Neutrophil (primary cell): Measurements from ENCODE around the gene PAX3.

ENCODE experiments used
- H3K27ac ChIP-seq: fragments of 200-600 bp; sonication (generic); 2 replicates; pipeline ENCODE4 v1.5.1; 2016; ENCODE audit warnings: mild to moderate bottlenecking, moderate library complexity
- H3K27me3 ChIP-seq: fragments of 200-600 bp; sonication (generic); 2 replicates; pipeline ENCODE4 v1.6.0; 2016; ENCODE audit warnings: mild to moderate bottlenecking
- H3K36me3 ChIP-seq: fragments of 200-600 bp; sonication (generic); 2 replicates; pipeline ENCODE4 v1.5.1; 2017
- H3K4me1 ChIP-seq, 2 experiments: fragments of 200-600 bp in 1 of 2; sonication (generic) in 1 of 2; 1 replicate in 1 of 2; 2 replicates in 1 of 2; pipeline versions ENCODE4 v1.5.1 to v1.6.1; 2013 to 2016; ENCODE audit warnings: low read depth in 1 of 2, low read length in 1 of 2, mild to moderate bottlenecking in 1 of 2, moderate library complexity in 1 of 2; ENCODE audit not compliant: control insufficient read depth in 1 of 2, insufficient read depth in 1 of 2
- H3K4me3 ChIP-seq, 2 experiments: fragments of 200-600 bp in 1 of 2; sonication (generic) in 1 of 2; 1 replicate in 1 of 2; 2 replicates in 1 of 2; pipeline ENCODE4 v1.5.1; 2013 to 2016; ENCODE audit warnings: low read depth in 1 of 2, low read length in 1 of 2, mild to moderate bottlenecking in 1 of 2, moderate library complexity in 1 of 2
- H3K9me3 ChIP-seq: fragments of 200-600 bp; sonication (generic); 2 replicates; pipeline ENCODE4 v1.5.1; 2016
- CTCF ChIP-seq: fragments of 200-600 bp; sonication (generic); IDR thresholded peaks from 2 replicates; pipeline ENCODE4 v1.5.1; 2016; ENCODE audit warnings: antibody characterized with exemption

The PAX3 gene

GRCh38 chr2:222242532-222242931 is 56.3 kb downstream of the PAX3 start:
- Histone ChIP-seq H3K9me3 (no peaks in the 10 kb centered on the region), H3K27me3 (peaks cover 80% of the 10 kb centered on the region), H3K27ac (no peak overlapping the region), H3K4me1 (no peaks in the 10 kb centered on the region), H3K36me3 (no peaks in the 10 kb centered on the region), H3K4me3 (no peak overlapping the region)
- no peak for TF ChIP-seq CTCF

GRCh38 chr2:222241128-222241870 is 57.5 kb downstream of the PAX3 start:
- Histone ChIP-seq H3K9me3 (no peaks in the 10 kb centered on the region), H3K27ac (no peak overlapping the region), H3K4me3 (no peak overlapping the region), H3K27me3 (peaks cover 75% of the 10 kb centered on the region), H3K4me1 (no peaks in the 10 kb centered on the region), H3K36me3 (no peaks in the 10 kb centered on the region)
- no peak for TF ChIP-seq CTCF

GRCh38 chr2:222240676-222241049 is 58.1 kb downstream of the PAX3 start:
- no peak for TF ChIP-seq CTCF
- no peak overlapping the region for H3K4me3 ChIP-seq
- peaks cover 70% of the 10 kb centered on the region for H3K27me3 ChIP-seq
- H3K9me3 ChIP-seq = no peaks in the 10 kb centered on the region
- no peak overlapping the region for H3K27ac ChIP-seq
- no peaks in the 10 kb centered on the region for H3K36me3 ChIP-seq
- no peaks in the 10 kb centered on the region for H3K4me1 ChIP-seq

- TF ChIP-seq CTCF = no peak
- H3K4me3 ChIP-seq = no peak overlapping the region
- H3K9me3 ChIP-seq = no peaks in the 10 kb centered on the region
- no peaks in the 10 kb centered on the region for H3K4me1 ChIP-seq
- H3K36me3 ChIP-seq = no peaks in the 10 kb centered on the region
- H3K27me3 ChIP-seq = peaks cover 70% of the 10 kb centered on the region
- no peak overlapping the region for H3K27ac ChIP-seq
These were observed 58.7 kb downstream of the PAX3 start for GRCh38 chr2:222239945-222240675.

- peaks cover 76% of the 10 kb centered on the region for H3K27me3 ChIP-seq
These were observed 59.7 kb downstream of the PAX3 start for GRCh38 chr2:222239091-222239490.

More at GRCh38 chr2:222239091-222239490, 59.7 kb downstream of the PAX3 start:
- H3K27ac ChIP-seq = no peak overlapping the region
- H3K36me3 ChIP-seq = no peaks in the 10 kb centered on the region
- TF ChIP-seq CTCF = no peak
- no peaks in the 10 kb centered on the region for H3K9me3 ChIP-seq
- H3K4me1 ChIP-seq = no peaks in the 10 kb centered on the region
- no peak overlapping the region for H3K4me3 ChIP-seq
